ENCODE data around the gene SOX10.

- TF ChIP-seq POLR2A (IDR thresholded peaks at IDR 0.05): no peak
- TF ChIP-seq CTCF (IDR thresholded peaks at IDR 0.05 in 8 of 11, conservative IDR thresholded peaks at IDR 0.05 in 3 of 11): no peak
These were observed 60.4 kb downstream of the SOX10 start for GRCh38 chr22:37923927-37924326.

Measured in spleen (tissue), 7 donors.